Colon (tissue), 2 donors: ENCODE measurements around the gene ACER1.
"Not testable (repeated sequence)": the region's sequence is repeated elsewhere in the genome, so short reads cannot be mapped to it uniquely, and the experiment has no call there.

Source experiments
- FAIRE-seq: peaks from 2 replicates; lab custom pipeline; 2012; peaks lifted over from hg19 to GRCh38; lab: Jason Lieb, UNC
- donor health status: control.
- donor health status: control.

ACER1 gene

GRCh38 chr19:6287269-6287885 is 46.0 kb downstream of the ACER1 start:
- no peak for FAIRE-seq

- no peak for FAIRE-seq
Observed at GRCh38 chr19:6286676-6287075, 46.7 kb downstream of the ACER1 start.

GRCh38 chr19:6282393-6282792 is 51.0 kb downstream of the ACER1 start:
- FAIRE-seq = not testable (repeated sequence)

- FAIRE-seq = no peak
Observed at GRCh38 chr19:6279931-6280591, 53.4 kb downstream of the ACER1 start, which contains the start of gene MLLT1. MLLT1 (minus strand) TSS chr19:6279975; CDS start chr19:6279784, 191 bp downstream.

- no peak for FAIRE-seq
Observed at GRCh38 chr19:6279620-6279930, 53.8 kb downstream of the ACER1 start.

- no peak for FAIRE-seq
Observed at GRCh38 chr19:6278740-6279619, 54.4 kb downstream of the ACER1 start.

GRCh38 chr19:6278051-6278450 is 55.4 kb downstream of the ACER1 start:
- FAIRE-seq = no peak

GRCh38 chr19:6276447-6276846 is 57.0 kb downstream of the ACER1 start:
- no peak for FAIRE-seq

- FAIRE-seq = no peak
Observed at GRCh38 chr19:6275170-6275744, 58.2 kb downstream of the ACER1 start.

GRCh38 chr19:6274756-6275155 is 58.7 kb downstream of the ACER1 start:
- no peak for FAIRE-seq

- no peak for FAIRE-seq
Observed at GRCh38 chr19:6273701-6274601, 59.5 kb downstream of the ACER1 start.

GRCh38 chr19:6272913-6273600 is 60.4 kb downstream of the ACER1 start:
- no peak for FAIRE-seq

GRCh38 chr19:6272411-6272791 is 61.0 kb downstream of the ACER1 start:
- no peak for FAIRE-seq

- no peak for FAIRE-seq
Observed at GRCh38 chr19:6271721-6272410, 61.5 kb downstream of the ACER1 start.

- FAIRE-seq = no peak
Observed at GRCh38 chr19:6271251-6271650, 62.2 kb downstream of the ACER1 start.

- no peak for FAIRE-seq
Observed at GRCh38 chr19:6270822-6271221, 62.6 kb downstream of the ACER1 start.

- FAIRE-seq = no peak
Observed at GRCh38 chr19:6270076-6270745, 63.2 kb downstream of the ACER1 start.

GRCh38 chr19:6269101-6269886 is 64.1 kb downstream of the ACER1 start:
- FAIRE-seq = no peak

- FAIRE-seq = no peak
Observed at GRCh38 chr19:6268382-6268771, 65.0 kb downstream of the ACER1 start.
